ENCODE measurements around the gene TOX2. TPM values are rescaled to one million over a fixed set of nuclear protein-coding genes. Genes with fewer than 3 reads are reported as not detected.

Gene TOX2
- polyA plus RNA-seq, 1 donor, result 4.7 TPM

DNA sequence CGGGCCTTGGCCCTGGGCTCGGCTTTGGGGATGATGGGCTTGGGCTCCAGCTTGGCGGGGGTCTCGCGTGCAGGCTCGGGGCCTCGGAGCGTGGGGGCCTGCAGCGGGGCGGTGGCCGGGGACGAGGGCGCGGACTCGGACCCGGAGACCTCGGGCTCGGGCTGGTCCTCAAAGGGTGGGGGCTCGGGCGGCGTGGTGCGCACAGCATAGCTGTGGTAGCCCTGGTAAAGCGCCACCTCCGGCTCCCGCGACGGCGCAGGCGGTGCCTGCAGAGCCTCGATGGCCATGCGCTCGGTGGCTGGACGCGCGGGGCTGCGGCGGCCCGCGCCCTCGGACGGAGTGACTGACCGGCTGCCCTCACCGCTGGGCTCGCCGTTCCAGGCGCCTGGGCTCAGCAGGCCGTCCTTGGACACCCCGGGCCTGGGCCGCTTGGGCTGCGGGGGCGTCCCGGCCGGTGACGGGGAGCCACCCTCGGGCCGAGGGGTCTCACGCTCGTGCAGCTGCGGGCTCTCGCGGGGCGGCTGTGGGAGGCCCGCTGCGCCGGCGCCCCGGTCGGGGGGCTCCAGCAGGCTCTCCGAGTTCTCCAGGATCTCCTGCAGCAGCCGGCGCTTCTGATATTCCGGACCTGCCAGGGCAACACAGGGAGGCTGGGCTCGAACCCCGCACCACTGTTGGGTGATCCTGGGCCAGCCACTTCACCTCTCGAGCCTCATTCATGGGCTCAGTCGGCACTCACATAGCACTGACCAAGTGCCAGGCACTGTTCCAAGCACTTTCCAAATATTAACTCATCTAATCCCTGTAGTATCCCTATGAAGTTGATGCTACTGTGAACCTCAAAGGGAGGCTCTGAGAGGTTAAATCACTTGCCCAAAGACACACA lies 201.4 kb downstream of the TOX2 start:
- DNase-seq, result no peak
- WGBS (ENCODE audit: insufficient coverage, low lambda C conversion rate), result no CpG with 5 or more reads among the region's 76 CpGs
- no peak overlapping the region for H3K4me3 ChIP-seq (ENCODE audit: low read length)
- H3K36me3 ChIP-seq (ENCODE audit: control insufficient read depth, insufficient read depth, low read length), result peaks cover 5% of the 10 kb centered on the region
- H3K9me3 ChIP-seq (ENCODE audit: control insufficient read depth, low read depth, low read length), result no peaks in the 10 kb centered on the region
- H3K4me1 ChIP-seq (ENCODE audit: control insufficient read depth, insufficient read depth, low read length), result peaks cover 2% of the 10 kb centered on the region
- peaks cover 26% of the 10 kb centered on the region for H3K27me3 ChIP-seq (ENCODE audit: control insufficient read depth, insufficient read depth, low read length)
- no peak overlapping the region for H3K27ac ChIP-seq (ENCODE audit: low read length)

DNA sequence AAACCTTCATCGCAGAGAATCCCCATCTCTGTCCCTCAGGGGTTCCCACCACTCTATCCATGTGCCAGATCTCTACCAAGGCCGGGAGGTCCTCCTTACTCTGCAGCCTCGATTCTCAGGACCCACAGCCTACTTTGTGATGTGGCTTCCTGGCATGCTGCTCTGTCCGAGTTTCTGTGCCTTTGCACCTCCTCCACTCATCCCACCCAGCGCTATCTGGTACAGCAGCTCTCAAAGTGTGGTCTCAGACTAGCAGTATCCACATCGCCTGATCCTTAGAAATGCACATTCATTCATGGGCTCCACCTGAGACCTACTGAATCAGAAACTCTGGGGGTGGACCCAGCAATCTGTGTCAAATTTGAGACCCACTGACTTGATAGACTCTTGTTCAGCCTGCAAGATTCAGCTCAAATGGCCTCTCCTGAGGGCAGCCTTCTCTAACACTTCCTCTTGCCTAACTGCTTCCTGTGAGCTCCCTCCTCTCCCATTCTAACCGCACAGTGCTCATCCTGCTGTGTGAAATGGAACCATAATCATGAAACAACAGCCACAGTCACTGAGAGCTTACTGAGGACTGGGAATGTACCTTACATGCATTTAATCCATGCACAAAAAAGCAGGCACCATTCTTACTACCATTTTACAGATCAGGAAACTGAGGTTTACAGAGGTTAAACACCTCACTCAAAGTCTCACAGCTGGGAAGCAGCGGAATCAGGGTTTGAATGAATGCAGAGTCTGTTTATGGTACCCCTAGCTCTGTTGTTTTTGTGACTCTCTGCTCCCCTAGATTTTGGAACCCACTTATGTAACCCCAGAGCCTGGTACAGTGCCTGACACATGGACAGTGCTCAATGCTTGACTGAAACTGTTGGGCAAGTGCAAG lies 202.9 kb downstream of the TOX2 start:
- Histone ChIP-seq H3K27me3 (ENCODE audit: control insufficient read depth, insufficient read depth, low read length) (peaks cover 24% of the 10 kb centered on the region), H3K4me3 (ENCODE audit: low read length) (no peak overlapping the region), H3K9me3 (ENCODE audit: control insufficient read depth, low read depth, low read length) (no peaks in the 10 kb centered on the region), H3K36me3 (ENCODE audit: control insufficient read depth, insufficient read depth, low read length) (peaks cover 5% of the 10 kb centered on the region), H3K27ac (ENCODE audit: low read length) (no peak overlapping the region), H3K4me1 (ENCODE audit: control insufficient read depth, insufficient read depth, low read length) (peaks cover 2% of the 10 kb centered on the region)
- DNase-seq, result no peak
- WGBS (ENCODE audit: insufficient coverage, low lambda C conversion rate), result no CpG with 5 or more reads among the region's 8 CpGs

- no peak overlapping the region for H3K4me3 ChIP-seq (ENCODE audit: low read length)
- no peak overlapping the region for H3K27ac ChIP-seq (ENCODE audit: low read length)
- no CpG with 5 or more reads among the region's 9 CpGs for WGBS (ENCODE audit: insufficient coverage, low lambda C conversion rate)
- H3K36me3 ChIP-seq (ENCODE audit: control insufficient read depth, insufficient read depth, low read length), result peaks cover 5% of the 10 kb centered on the region
- peaks cover under 1% of the 10 kb centered on the region for H3K4me1 ChIP-seq (ENCODE audit: control insufficient read depth, insufficient read depth, low read length)
- peaks cover 24% of the 10 kb centered on the region for H3K27me3 ChIP-seq (ENCODE audit: control insufficient read depth, insufficient read depth, low read length)
- no peaks in the 10 kb centered on the region for H3K9me3 ChIP-seq (ENCODE audit: control insufficient read depth, low read depth, low read length)
- DNase-seq, result no peak
These were observed 203.8 kb downstream of the TOX2 start for GRCh38 chr20:44118185-44119033.

Other genes starting within 250 kb of the TOX2 start
- 13.0 TPM for gene MYBL2, start 247.7 kb upstream of the TOX2 start, polyA plus RNA-seq
- gene GTSF1L, start 187.8 kb upstream of the TOX2 start, polyA plus RNA-seq, result not detected

All from large intestine (tissue), 3 donors.